Ascending aorta (tissue), 2 donors: ENCODE measurements around the gene CTCF. TPM values are rescaled to one million over a fixed set of nuclear protein-coding genes. Genes with fewer than 3 reads are reported as not detected.

Experiments used
- DNase-seq, 2 donors: peaks; one replicate each; pipeline ENCODE4 v3.0.0-alpha.2; 2019; ENCODE audit warnings: low spot score in 2 of 2
- H3K27ac ChIP-seq, 2 donors: fragments of 200-600 bp; sonication (generic); one replicate each; pipeline ENCODE4 v1.5.1; 2016 to 2017; ENCODE audit warnings: mild to moderate bottlenecking in 1 of 2
- H3K27me3 ChIP-seq: fragments of 200-600 bp; sonication (generic); one replicate; pipeline ENCODE4 v1.5.1; 2017
- H3K36me3 ChIP-seq, 2 donors: fragments of 200-600 bp; sonication (generic); one replicate each; pipeline ENCODE4 v1.5.1; 2016
- H3K4me1 ChIP-seq, 2 donors: fragments of 200-600 bp; sonication (generic); one replicate each; pipeline ENCODE4 v1.5.1; 2016 to 2017; ENCODE audit warnings: mild to moderate bottlenecking in 1 of 2
- H3K4me3 ChIP-seq, 2 donors: fragments of 200-600 bp; sonication (generic); one replicate each; pipeline ENCODE4 v1.5.1; 2016 to 2017; ENCODE audit warnings: mild to moderate bottlenecking in 1 of 2
- H3K9me3 ChIP-seq, 2 donors: fragments of 200-600 bp; sonication (generic); one replicate each; pipeline ENCODE4 v1.5.1; 2016
- CTCF ChIP-seq, 3 experiments: fragments of 200-600 bp in 2 of 3; fragments of 450-650 bp in 1 of 3; sonication (generic) in 2 of 3; IDR thresholded peaks; one replicate each; pipeline ENCODE4 v1.5.1; 2016 to 2019; ENCODE audit warnings: antibody characterized with exemption in 3 of 3, mild to moderate bottlenecking in 1 of 3, moderate library complexity in 1 of 3
- intact Hi-C: fragments of 100-400 bp; cut with DNase I; formaldehyde crosslinking; loops from one replicate; pipeline ENCODE4 v1.15.1; 2023
- total RNA-seq: library from RNA; depleted of rRNA; stranded (reverse); fragments of >200 nt; gene quantifications from one replicate; pipeline ENCODE4 v1.1.0, GENCODE V29; 2016

CTCF gene
- total RNA-seq, 1 donor from 2014 or later: 38.6 TPM

DNA sequence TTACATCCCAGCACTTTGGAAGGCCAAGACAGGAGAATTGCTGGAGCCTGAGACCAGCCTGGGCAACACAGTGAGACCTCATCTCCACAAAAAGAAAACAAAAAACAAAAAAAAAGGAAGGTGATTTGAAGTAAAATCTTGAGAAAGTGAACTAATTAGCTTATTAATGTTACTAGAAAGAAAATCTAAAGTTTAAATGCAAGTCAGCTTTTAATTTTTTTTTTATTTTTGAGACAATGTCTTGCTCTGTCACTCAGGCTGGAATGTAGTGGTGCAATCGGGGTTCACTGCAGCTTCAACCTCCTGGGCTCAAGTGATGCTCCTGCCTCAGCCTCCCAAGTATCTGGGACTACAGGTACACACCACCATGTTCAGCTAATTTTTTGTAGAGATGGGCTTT is 3.5 kb upstream of the CTCF start:
- Histone ChIP-seq H3K27ac (no peak overlapping the region), H3K4me1 (peaks cover 0 to 6% of the 10 kb centered on the region in 2 donors), H3K36me3 (no peaks in the 10 kb centered on the region), H3K9me3 (no peaks in the 10 kb centered on the region), H3K27me3 (no peaks in the 10 kb centered on the region), H3K4me3 (no peak overlapping the region)
- TF ChIP-seq CTCF (IDR thresholded peaks at IDR 0.05): no peak
- intact Hi-C loops: no loop called here
- no peak for DNase-seq

DNA sequence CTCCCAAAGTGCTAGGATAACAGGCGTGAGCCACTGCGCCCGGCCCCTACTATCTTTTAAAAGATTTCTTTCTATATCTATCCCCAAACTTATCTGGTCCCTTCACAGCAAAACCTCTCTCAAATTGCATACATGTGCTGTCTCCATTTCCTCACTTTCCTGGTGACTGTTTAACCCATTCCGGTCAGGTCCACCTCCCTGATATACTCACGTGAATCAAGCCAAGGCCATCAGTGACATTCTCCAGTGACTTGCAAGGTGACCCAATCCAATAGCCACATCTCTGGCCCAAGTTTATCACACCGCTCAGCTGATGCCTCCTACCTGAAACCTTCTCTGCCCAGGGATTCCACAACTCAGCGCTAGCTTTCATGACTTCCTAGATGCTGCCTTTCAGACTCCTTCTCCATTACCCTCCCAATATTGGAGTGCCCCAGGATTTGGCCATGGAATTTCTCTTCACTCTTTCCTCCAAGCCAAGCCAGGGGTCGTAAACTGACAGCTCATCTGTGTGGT is 1.4 kb upstream of the CTCF start:
- H3K27ac ChIP-seq: peak overlapping the region; percentile 100

GRCh38 chr16:67561501-67561823 is 864 bp upstream of the CTCF start:
- Histone ChIP-seq H3K9me3 (no peaks in the 10 kb centered on the region), H3K27me3 (no peaks in the 10 kb centered on the region), H3K27ac (peak overlapping the region; percentile 100), H3K36me3 (no peaks in the 10 kb centered on the region), H3K4me3 (peak overlapping the region; percentile 99), H3K4me1 (peaks cover 7 to 24% of the 10 kb centered on the region in 2 donors)
- no peak for TF ChIP-seq CTCF (IDR thresholded peaks at IDR 0.05)
- no peak for DNase-seq
- intact Hi-C loops: loop anchor here (5.0 kb wide), 1 partner anchor 79 kb away; the partner anchor contains the start of genes AGRP and ATP6V0D1

More for the DNA sequence above, 1.4 kb upstream of the CTCF start:
- DNase-seq: no peak
- no peaks in the 10 kb centered on the region for H3K9me3 ChIP-seq
- H3K27me3 ChIP-seq: no peaks in the 10 kb centered on the region
- intact Hi-C loops: loop anchor here (5.0 kb wide), 1 partner anchor 79 kb away; the partner anchor contains the start of genes AGRP and ATP6V0D1
- H3K4me3 ChIP-seq: peak overlapping the region in 1 of 2 donors; percentile 99
- TF ChIP-seq CTCF (IDR thresholded peaks at IDR 0.05): no peak
- H3K36me3 ChIP-seq: no peaks in the 10 kb centered on the region
- H3K4me1 ChIP-seq: peaks cover 7 to 23% of the 10 kb centered on the region in 2 donors

- Histone ChIP-seq H3K27me3 (no peaks in the 10 kb centered on the region), H3K9me3 (no peaks in the 10 kb centered on the region), H3K4me3 (peak overlapping the region; percentile 99), H3K36me3 (no peaks in the 10 kb centered on the region), H3K4me1 (peaks cover 7 to 24% of the 10 kb centered on the region in 2 donors), H3K27ac (peak overlapping the region; percentile 100)
- no peak for TF ChIP-seq CTCF (IDR thresholded peaks at IDR 0.05)
- intact Hi-C loops: loop anchor here (1.0 to 5.0 kb wide), 8 partner anchors 15 to 245 kb away; partner anchors contain the start of genes ACD, AGRP, ATP6V0D1 and GFOD2
- DNase-seq: peak; percentile 89 to 97
Measured at GRCh38 chr16:67561824-67562525, 351 bp upstream of the CTCF start.

- H3K27me3 ChIP-seq: no peaks in the 10 kb centered on the region
- H3K4me1 ChIP-seq: peaks cover 7 to 24% of the 10 kb centered on the region in 2 donors
- peak overlapping the region; percentile 99 for H3K4me3 ChIP-seq
- peak in 2 of 3 experiments; percentile 16 to 24 for TF ChIP-seq CTCF (IDR thresholded peaks at IDR 0.05)
- no peaks in the 10 kb centered on the region for H3K9me3 ChIP-seq
- intact Hi-C loops: loop anchor here (1.0 to 5.0 kb wide), 8 partner anchors 16 to 244 kb away; partner anchors contain the start of genes ACD, AGRP, ATP6V0D1 and GFOD2
- H3K27ac ChIP-seq: peak overlapping the region; percentile 100
- DNase-seq: peak in 1 of 2 donors; percentile 77
- no peaks in the 10 kb centered on the region for H3K36me3 ChIP-seq
Measured at GRCh38 chr16:67562918-67563707, 787 bp downstream of the CTCF start.
